NCI-H146 treated with DMSO at 0.1 percent for 48 hours (cell line): Measurements from ENCODE around the gene PPP1R3D.
"Not testable (repeated sequence)": the region's sequence is repeated elsewhere in the genome, so short reads cannot be mapped to it uniquely, and the experiment has no call there.

Experiments used
- DNase-seq: peaks from one replicate; lab custom pipeline; 2025; ENCODE audit not compliant: unreplicated experiment; lab: John Stamatoyannopoulos, UW

The PPP1R3D gene

GRCh38 chr20:59940129-59940955 lies at the start of gene PPP1R3D, which contains the start of gene FAM217B:
Gene PPP1R3D (minus strand): TSS chr20:59940305. CDS start chr20:59939931, 374 bp downstream.
Gene FAM217B (plus strand): TSS chr20:59940389. CDS start chr20:59943944, 3,555 bp downstream.
- peak; percentile 90 for DNase-seq

- peak; percentile 78 for DNase-seq
Observed at GRCh38 chr20:59988141-59988540, 48.0 kb upstream of the PPP1R3D start.

- no peak for DNase-seq
Observed at GRCh38 chr20:59987135-59987534, 47.0 kb upstream of the PPP1R3D start.

GRCh38 chr20:59985864-59986263 lies 45.8 kb upstream of the PPP1R3D start:
- no peak for DNase-seq

- DNase-seq: no peak
Observed at GRCh38 chr20:59985164-59985563, 45.1 kb upstream of the PPP1R3D start.

- no peak for DNase-seq
Observed at GRCh38 chr20:59984541-59984940, 44.4 kb upstream of the PPP1R3D start.

- no peak for DNase-seq
Observed at GRCh38 chr20:59983076-59983475, 43.0 kb upstream of the PPP1R3D start.

GRCh38 chr20:59977086-59977485 lies 37.0 kb upstream of the PPP1R3D start:
- no peak for DNase-seq

GRCh38 chr20:59976156-59976782 lies 36.2 kb upstream of the PPP1R3D start:
- no peak for DNase-seq

- DNase-seq: no peak
Observed at GRCh38 chr20:59972037-59972801, 32.1 kb upstream of the PPP1R3D start.

GRCh38 chr20:59971428-59971827 lies 31.3 kb upstream of the PPP1R3D start:
- DNase-seq: no peak

- DNase-seq: no peak
Observed at GRCh38 chr20:59966428-59966827, 26.3 kb upstream of the PPP1R3D start.

GRCh38 chr20:59962155-59962554 lies 22.1 kb upstream of the PPP1R3D start:
- DNase-seq: no peak

- no peak for DNase-seq
Observed at GRCh38 chr20:59961423-59961822, 21.3 kb upstream of the PPP1R3D start.

GRCh38 chr20:59958626-59959025 lies 18.5 kb upstream of the PPP1R3D start:
- DNase-seq: peak; percentile 6

GRCh38 chr20:59958123-59958522 lies 18.0 kb upstream of the PPP1R3D start, which contains the start of gene CDH26:
Gene CDH26 (plus strand): TSS chr20:59958423. CDS start chr20:59958727, 304 bp downstream.
- DNase-seq: no peak

GRCh38 chr20:59957568-59957967 lies 17.5 kb upstream of the PPP1R3D start:
- not testable (repeated sequence) for DNase-seq

- DNase-seq: peak; percentile 27
Observed at GRCh38 chr20:59955131-59955796, 15.2 kb upstream of the PPP1R3D start.

- DNase-seq: no peak
Observed at GRCh38 chr20:59954718-59955117, 14.6 kb upstream of the PPP1R3D start.

- DNase-seq: no peak
Observed at GRCh38 chr20:59949911-59950310, 9.8 kb upstream of the PPP1R3D start.
